ENCODE data around the gene B9D2.

DNA sequence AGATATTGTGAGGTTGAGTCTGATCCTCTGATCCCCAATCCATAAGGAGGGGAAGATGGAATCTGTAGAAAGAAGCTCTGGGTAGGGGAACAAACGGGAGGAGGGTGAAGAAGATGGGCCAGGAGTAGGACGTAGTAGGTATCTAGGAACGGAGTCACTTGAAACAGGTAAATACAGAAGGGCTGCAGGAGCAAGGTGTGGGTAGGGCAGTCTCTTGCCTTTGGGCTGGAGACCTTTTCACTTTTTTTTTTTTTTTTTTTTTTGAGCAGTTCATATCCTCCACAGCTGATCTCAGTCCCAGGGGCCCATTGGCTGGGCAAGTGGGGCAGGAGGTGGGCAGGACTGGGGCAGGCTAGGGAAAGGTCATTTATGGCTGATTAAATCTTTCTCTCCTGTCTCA is 35.1 kb upstream of the B9D2 start:
- TF ChIP-seq CTCF (conservative IDR thresholded peaks at IDR 0.05; ENCODE audit: low read depth in 2 of 2) (no peak), POLR2AphosphoS5 (IDR thresholded peaks at IDR 0.05; ENCODE audit: low read depth) (no peak), ETS1 (IDR thresholded peaks at IDR 0.05) (no peak), EZH2phosphoT487 (IDR thresholded peaks at IDR 0.05; ENCODE audit: unreplicated experiment) (no peak), ZNF331 (CRISPR knock-in tag; IDR thresholded peaks at IDR 0.05; ENCODE audit: low read depth) (no peak), EZH2 (IDR thresholded peaks at IDR 0.05; ENCODE audit: low read depth, unreplicated experiment) (no peak), JUNB (IDR thresholded peaks at IDR 0.05; ENCODE audit: unreplicated experiment) (no peak), CREB1 (CRISPR knock-in tag; IDR thresholded peaks at IDR 0.05; ENCODE audit: low read depth) (no peak), ZNF114 (CRISPR knock-in tag; IDR thresholded peaks at IDR 0.05) (no peak), NANOG (IDR thresholded peaks at IDR 0.05; ENCODE audit: borderline replicate concordance) (no peak), STAT1 (IDR thresholded peaks at IDR 0.05; ENCODE audit: unreplicated experiment) (no peak), ZNF462 (CRISPR knock-in tag; IDR thresholded peaks at IDR 0.05) (no peak)
- TF ChIP-seq, protein P1, sequence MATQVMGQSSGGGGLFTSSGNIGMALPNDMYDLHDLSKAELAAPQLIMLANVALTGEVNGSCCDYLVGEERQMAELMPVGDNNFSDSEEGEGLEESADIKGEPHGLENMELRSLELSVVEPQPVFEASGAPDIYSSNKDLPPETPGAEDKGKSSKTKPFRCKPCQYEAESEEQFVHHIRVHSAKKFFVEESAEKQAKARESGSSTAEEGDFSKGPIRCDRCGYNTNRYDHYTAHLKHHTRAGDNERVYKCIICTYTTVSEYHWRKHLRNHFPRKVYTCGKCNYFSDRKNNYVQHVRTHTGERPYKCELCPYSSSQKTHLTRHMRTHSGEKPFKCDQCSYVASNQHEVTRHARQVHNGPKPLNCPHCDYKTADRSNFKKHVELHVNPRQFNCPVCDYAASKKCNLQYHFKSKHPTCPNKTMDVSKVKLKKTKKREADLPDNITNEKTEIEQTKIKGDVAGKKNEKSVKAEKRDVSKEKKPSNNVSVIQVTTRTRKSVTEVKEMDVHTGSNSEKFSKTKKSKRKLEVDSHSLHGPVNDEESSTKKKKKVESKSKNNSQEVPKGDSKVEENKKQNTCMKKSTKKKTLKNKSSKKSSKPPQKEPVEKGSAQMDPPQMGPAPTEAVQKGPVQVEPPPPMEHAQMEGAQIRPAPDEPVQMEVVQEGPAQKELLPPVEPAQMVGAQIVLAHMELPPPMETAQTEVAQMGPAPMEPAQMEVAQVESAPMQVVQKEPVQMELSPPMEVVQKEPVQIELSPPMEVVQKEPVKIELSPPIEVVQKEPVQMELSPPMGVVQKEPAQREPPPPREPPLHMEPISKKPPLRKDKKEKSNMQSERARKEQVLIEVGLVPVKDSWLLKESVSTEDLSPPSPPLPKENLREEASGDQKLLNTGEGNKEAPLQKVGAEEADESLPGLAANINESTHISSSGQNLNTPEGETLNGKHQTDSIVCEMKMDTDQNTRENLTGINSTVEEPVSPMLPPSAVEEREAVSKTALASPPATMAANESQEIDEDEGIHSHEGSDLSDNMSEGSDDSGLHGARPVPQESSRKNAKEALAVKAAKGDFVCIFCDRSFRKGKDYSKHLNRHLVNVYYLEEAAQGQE (IDR thresholded peaks at IDR 0.05; ENCODE audit: unreplicated experiment): no peak
